ENCODE data around the gene SARM1.

Gene SARM1

GRCh38 chr17:28341516-28341915 is 30.0 kb upstream of the SARM1 start:
- no peak for DNase-seq (ENCODE audit: low read depth)

GRCh38 chr17:28342313-28342712 is 29.2 kb upstream of the SARM1 start:
- DNase-seq (ENCODE audit: low read depth) = no peak

- no peak for DNase-seq (ENCODE audit: low read depth)
Measured at GRCh38 chr17:28343491-28343932, 28.0 kb upstream of the SARM1 start.

GRCh38 chr17:28344011-28344410 is 27.5 kb upstream of the SARM1 start:
- no peak for DNase-seq (ENCODE audit: low read depth)

- DNase-seq (ENCODE audit: low read depth) = no peak
Measured at GRCh38 chr17:28344435-28344901, 27.0 kb upstream of the SARM1 start.

- no peak for DNase-seq (ENCODE audit: low read depth)
Measured at GRCh38 chr17:28345419-28346198, 25.9 kb upstream of the SARM1 start.

DNA sequence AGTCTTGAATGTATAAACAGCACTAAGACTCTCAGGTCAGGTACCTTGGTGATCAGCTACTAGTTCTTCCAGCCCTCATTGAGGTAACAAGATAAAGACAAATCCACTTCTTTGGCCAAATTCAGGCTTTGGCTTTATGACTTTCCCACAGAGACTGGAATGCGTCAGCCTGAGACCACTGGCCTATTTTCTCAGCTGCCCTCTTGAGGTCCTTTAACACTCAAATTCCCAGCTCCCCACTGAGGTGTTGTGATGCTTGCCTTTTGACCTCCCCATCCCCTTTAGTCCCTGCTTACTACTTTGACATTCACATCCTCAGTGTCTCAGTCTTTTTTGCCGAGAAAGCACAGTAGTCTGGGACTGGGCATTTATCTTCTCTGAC is 25.3 kb upstream of the SARM1 start:
- DNase-seq (ENCODE audit: low read depth) = no peak

DNA sequence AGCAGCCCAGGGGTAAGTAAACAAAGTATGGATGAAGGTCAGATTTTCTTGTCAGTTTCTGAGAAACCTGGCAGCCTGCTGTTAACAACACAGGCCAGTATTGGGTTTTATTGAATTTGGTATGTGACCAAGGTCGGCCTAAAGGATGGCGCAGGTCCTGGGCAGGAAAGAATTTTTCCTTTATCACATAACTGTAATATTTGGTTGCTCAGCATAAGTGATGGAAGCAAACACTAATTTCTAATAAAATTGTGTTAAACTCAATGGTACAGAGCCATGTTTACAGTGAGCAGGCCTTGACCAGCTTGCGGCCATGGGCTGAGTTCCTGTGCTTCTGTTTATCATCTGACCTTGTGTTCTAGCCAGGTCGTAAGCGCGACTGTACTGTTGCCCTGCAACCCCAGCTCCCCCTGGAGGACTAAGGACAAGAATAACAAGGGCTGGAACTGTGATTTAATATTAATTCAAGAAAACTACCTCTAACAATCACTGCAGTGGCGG is 24.7 kb upstream of the SARM1 start:
- DNase-seq (ENCODE audit: low read depth) = no peak

DNA sequence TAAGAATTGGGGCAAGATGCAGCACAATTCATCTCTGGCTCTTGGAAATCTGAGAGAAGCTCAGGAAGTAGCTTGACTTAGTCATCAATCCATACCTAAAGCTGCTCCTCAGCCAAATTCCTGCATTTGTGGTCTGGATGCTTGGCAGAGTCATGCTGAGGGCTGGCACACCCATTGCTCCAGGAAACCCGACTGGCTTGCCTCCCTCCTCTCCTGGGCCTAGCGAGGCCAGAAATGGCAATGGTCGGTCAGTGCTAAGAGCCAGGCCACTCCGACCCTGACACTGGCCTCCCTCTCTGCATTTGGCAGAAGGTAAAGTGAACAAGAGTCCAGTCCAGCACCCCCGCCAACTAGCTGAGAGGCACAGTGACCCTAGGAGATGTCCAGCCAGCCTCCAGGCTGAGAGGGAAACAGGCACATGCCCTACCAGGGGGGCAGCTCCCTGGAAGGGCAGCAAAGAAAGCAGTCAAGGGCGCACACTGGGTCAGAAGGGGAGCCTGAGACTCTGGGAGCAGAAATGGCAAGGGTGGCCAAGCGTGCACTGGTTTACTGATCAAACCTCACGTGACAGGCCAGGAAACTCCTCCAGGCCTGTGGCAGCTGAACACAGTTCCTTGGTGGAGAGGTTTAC is 24.1 kb upstream of the SARM1 start:
- no peak for DNase-seq (ENCODE audit: low read depth)

DNA sequence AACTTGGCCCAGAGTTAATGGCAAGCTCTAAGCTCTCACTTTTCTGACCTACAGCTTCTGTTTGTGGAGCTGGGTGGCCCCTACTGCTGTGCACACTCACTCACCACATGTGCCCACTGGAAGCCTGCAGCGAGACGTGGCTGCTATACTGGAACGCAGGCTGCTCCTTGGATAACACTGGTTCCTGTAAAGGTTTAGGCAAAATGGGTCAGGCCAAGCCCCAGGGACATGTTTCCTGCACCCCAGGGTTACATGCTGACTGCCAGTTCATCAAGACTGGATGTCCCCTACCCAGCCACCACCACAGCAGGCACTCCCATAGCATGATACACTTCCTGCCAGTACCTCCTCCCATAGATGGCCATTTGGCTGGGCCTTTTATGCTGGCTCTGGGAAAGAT is 22.5 kb upstream of the SARM1 start:
- no peak for DNase-seq (ENCODE audit: low read depth)

DNA sequence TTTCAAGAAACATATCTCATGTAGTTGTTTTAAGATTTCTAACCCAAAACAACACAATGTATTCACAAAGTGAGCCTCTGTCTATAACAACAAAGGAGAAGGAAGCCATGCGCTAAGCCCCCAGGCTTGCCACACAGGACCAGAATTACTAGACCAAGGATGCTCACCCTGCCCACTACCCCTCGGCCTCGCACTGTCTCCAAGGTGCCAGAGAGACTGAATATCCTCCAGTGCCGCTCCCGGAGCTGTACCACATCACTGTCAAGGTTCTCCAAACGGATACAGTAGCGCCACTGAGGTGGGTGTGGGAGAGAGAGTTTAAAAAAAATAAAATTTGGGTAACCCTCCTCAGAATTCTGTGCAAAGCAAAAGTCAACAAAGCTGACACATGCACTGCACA is 21.2 kb upstream of the SARM1 start:
- DNase-seq (ENCODE audit: low read depth) = no peak

DNA sequence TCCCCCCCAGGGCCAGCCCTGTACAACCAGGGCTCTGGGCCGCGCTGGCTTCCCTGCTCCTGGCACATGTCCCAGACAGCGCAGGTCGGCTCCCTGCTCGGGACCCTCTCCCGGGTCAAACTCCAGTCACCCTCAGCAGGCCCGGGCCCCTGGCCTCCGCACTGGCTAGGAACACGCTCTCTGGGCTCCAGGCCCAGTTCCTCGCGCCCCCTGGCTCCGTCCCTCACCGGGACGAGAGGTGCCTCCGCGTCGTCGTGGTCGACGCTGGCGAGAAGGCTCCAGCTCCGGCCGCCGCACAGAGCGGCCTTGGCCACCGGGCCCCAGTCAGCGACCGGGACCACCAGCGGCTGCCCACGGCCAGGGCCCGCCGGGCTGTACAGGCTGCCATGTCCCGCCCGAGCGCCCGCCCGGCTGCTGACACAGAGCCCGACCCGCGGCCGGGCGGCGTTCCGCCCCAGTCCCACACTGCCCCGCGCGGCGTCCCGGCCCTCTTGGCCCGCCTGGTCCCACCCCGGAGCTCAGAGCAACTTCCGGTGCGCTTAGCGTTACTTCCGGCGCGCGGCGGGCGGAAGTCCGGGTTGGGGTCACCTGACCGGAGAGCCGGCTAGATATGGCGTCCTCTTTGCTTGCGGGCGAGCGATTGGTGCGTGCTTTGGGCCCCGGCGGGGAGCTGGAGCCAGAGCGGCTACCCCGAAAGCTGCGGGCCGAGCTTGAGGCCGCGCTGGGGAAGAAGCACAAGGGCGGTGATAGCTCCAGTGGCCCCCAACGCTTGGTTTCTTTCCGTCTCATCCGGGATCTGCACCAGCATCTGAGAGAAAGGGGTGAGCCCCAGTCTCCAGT is 14.2 kb upstream of the SARM1 start, which contains the start of gene POLDIP2:
Gene POLDIP2, minus strand, starts transcription at position 467 of the 840 bp plus-strand sequence. Its CDS starts 79 bp downstream, at position 388.
- peak; percentile 97 for DNase-seq (ENCODE audit: low read depth)

GRCh38 chr17:28357901-28358197 is 13.6 kb upstream of the SARM1 start:
- no peak for DNase-seq (ENCODE audit: low read depth)

GRCh38 chr17:28363186-28363585 is 8.3 kb upstream of the SARM1 start:
- no peak for DNase-seq (ENCODE audit: low read depth)

DNA sequence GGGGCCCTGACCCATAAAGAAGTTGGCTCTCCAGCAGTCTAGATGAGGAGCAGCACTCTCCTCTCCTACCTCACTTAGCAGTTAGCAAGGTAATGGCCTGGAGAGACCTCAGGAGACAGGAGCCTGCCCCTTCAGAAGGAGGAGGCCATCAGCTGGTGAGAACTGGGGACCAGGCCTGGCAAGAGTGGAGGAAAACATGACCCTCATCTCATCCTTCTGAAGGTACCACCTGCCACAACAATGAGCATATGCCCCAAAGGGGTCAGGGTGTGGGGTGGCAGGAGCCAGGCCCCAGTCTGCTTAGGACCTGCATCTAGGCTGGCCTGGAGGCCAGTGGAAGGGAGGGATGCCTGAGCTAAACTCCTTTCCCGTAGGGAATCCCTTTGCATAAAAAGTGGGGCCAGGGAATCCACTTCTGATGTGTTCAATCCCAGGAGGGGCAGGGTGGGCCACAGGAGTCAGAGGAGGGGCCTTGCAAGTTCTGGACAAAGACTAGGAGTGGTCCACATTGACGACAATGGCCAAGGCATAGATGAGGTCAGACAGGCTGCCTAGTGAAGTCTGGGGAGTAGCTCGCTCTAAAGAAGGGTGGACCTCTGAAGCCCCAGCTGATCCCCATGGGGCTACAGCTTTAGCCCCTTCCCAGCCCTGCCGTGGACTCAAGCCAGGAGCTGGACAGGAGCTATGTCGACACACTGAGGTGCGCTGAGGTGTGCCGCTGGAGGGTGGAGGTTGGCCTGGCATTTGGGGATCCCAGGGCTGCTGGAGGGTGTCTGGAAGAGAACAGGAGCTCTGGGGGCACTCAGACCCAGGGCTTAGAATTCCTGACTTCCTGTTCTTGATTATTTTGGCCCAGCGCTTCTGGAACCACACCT is 7.5 kb upstream of the SARM1 start:
- no peak for DNase-seq (ENCODE audit: low read depth)

DNA sequence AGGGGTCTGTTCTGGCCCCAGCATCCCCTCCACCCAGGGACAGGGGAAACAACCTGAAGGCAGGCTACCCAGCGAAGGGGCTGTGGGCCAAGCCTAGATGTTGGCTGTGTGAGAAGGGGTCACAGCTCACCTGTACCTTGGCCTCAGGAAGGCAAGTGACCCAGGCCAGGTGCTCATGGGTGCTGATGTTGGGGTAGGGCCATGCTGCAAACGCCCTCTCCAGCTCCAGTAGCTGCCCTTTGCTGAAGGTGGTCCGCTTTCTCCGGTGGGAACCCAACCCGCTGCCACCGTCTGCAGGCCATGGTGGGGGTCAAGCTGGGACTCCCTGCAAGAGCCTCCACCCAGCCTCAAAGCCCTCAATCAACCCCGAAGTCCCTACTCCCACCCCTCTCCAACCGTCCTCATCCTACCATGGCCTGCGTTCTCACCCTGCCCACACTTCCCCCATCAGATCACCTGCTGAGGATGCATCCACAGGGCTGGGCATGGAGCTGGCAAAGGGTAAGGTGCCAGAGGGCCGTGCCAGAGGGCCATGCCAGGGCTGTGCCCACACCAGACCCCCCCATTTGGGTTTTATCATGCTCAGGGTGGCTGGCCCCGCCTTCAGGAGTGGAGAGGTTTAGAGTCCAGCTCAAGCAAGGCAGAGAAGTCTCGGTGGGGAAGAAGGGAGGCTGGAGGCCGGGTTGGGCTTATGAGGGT is 6.7 kb upstream of the SARM1 start, which contains the start of gene SEBOX:
Gene SEBOX, minus strand, starts transcription at position 535 of the 699 bp plus-strand sequence. Its CDS starts 48 bp downstream, at position 487.
- no peak for DNase-seq (ENCODE audit: low read depth)

DNA sequence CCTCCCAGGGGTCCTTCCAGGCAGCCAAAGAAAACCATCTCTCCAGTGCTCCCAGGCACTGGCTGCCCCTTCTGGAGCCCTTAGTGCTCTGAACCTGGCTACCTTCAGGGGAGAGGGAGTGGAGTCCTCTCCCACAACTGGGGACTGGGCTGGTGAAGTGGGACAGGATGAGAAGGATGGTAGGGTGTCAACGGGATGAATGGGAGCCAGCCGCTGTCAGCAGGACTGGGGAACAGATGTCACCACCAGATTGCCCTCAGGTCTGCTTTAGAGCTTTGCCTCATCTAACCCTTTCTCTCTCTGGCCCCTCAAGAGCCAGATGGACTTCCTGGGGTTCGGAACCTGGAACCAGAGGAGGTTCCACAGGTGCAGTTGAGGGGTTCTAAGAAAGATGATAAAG is 6.0 kb upstream of the SARM1 start:
- no peak for DNase-seq (ENCODE audit: low read depth)

DNA sequence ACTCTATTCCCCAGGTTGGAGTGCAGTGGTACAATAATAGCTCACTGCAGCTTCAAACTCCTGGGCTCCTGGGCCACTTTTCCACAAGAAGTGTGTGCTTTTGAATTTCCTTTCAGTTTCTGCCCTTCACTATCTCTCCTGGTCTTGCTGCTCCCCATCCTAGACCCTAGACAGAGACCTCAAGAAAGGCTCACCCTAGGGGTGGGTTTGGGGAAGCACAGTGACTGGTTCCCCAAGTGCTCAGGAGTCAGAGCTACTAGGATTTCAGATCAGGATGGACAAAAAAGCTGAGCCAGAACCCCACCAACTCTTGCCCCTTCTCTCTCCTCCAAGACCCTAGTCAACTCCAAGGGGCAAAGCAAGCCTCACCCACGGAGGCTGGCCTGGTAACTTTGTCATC is 4.9 kb upstream of the SARM1 start:
- no peak for DNase-seq (ENCODE audit: low read depth)

- no peak for DNase-seq (ENCODE audit: low read depth)
Measured at GRCh38 chr17:28367641-28368305, 3.7 kb upstream of the SARM1 start.

DNA sequence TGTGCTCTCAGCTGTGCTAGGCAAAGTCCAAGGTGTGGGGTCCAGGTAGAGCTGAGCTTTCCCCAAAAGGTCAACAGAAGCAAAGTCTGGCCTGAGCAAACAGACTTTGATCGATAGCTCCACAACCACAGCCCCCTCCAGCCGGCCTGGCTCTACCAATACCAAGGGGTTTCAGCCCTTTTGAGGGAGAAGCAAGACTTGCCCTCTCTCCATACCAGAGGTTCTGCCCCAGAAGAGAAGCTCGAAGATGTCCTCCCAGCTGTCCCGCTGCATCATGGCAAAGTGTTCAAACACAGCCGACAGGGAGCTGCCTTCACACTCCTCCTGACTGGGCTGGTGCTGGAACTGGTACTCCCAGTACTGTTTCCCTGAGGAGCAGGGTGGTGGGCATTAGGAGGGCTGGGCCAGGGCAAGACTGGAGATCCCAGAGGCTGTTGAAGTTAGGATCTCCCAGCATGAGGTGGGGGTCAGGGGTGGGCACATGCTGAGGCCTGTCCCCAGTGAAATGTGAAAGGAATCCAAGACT is 3.1 kb upstream of the SARM1 start:
- no peak for DNase-seq (ENCODE audit: low read depth)
